GM23248 (cell line): ENCODE data around the gene TRIM22. TPM values are rescaled to one million over a fixed set of nuclear protein-coding genes. Genes with fewer than 3 reads are reported as not detected.

Experiments used
- DNase-seq: peaks from one replicate; pipeline ENCODE4 v3.0.0-alpha.2; 2015
- H2AFZ ChIP-seq: fragments of 200-600 bp; sonication (generic); 2 replicates; pipeline ENCODE4 v1.6.1; 2016; ENCODE audit warnings: antibody characterized with exemption
- H3F3A ChIP-seq: fragments of 200-600 bp; sonication (generic); 2 replicates; pipeline ENCODE4 v1.6.1; 2016; ENCODE audit warnings: mild to moderate bottlenecking, antibody characterized with exemption, mixed run types; ENCODE audit not compliant: insufficient read depth
- H3K27ac ChIP-seq: fragments of 200-600 bp; sonication (generic); 2 replicates; pipeline ENCODE4 v1.5.1; 2016; ENCODE audit warnings: mild to moderate bottlenecking
- H3K27me3 ChIP-seq: fragments of 200-600 bp; sonication (generic); replicated peaks from 2 replicates; pipeline ENCODE4 v1.6.1; 2016; ENCODE audit warnings: mild to moderate bottlenecking; ENCODE audit not compliant: insufficient read depth
- H3K36me3 ChIP-seq: fragments of 200-600 bp; sonication (generic); 2 replicates; pipeline ENCODE4 v1.6.1; 2016; ENCODE audit warnings: low read depth, mild to moderate bottlenecking
- H3K4me1 ChIP-seq: fragments of 200-600 bp; sonication (generic); 2 replicates; pipeline ENCODE4 v1.6.1; 2016; ENCODE audit warnings: mild to moderate bottlenecking; ENCODE audit not compliant: insufficient read depth
- H3K4me2 ChIP-seq: fragments of 200-600 bp; sonication (generic); one replicate; pipeline ENCODE4 v1.6.1; 2016; ENCODE audit warnings: mild to moderate bottlenecking; ENCODE audit not compliant: unreplicated experiment
- H3K4me3 ChIP-seq: fragments of 200-600 bp; sonication (generic); 2 replicates; pipeline ENCODE4 v1.5.1; 2016; ENCODE audit warnings: mild to moderate bottlenecking
- H3K79me2 ChIP-seq: fragments of 200-600 bp; sonication (generic); 2 replicates; pipeline ENCODE4 v1.6.1; 2016; ENCODE audit warnings: mild to moderate bottlenecking; ENCODE audit not compliant: insufficient read depth
- H3K9ac ChIP-seq: fragments of 200-600 bp; sonication (generic); 2 replicates; pipeline ENCODE4 v1.6.1; 2016; ENCODE audit warnings: mild to moderate bottlenecking
- H3K9me2 ChIP-seq: fragments of 200-600 bp; sonication (generic); 2 replicates; pipeline ENCODE4 v1.6.1; 2016; ENCODE audit warnings: mixed run types, mild to moderate bottlenecking, moderate library complexity; ENCODE audit not compliant: insufficient read depth
- H3K9me3 ChIP-seq: fragments of 200-600 bp; sonication (generic); one replicate; pipeline ENCODE4 v1.6.1; 2017; ENCODE audit warnings: low read depth
- H4K20me1 ChIP-seq: fragments of 200-600 bp; sonication (generic); 2 replicates; pipeline ENCODE4 v1.6.0; 2016; ENCODE audit not compliant: insufficient read depth
- EZH2 ChIP-seq: fragments of 200-600 bp; sonication (generic); IDR thresholded peaks from 2 replicates; pipeline ENCODE4 v1.6.1; 2018; ENCODE audit warnings: antibody characterized with exemption, mild to moderate bottlenecking; ENCODE audit not compliant: insufficient read depth, poor library complexity, severe bottlenecking
- EZH2phosphoT487 ChIP-seq: fragments of 200-600 bp; sonication (generic); IDR thresholded peaks from 2 replicates; pipeline ENCODE4 v1.6.1; 2018; ENCODE audit warnings: antibody characterized with exemption, moderate library complexity, mild to moderate bottlenecking, low read depth; ENCODE audit not compliant: insufficient read depth
- WGBS, 2 experiments: methylation state at CpG; one replicate each; pipeline ENCODE4 v1.1.6; 2015 to 2017; ENCODE audit warnings: low lambda C conversion rate in 2 of 2, low coverage in 1 of 2; ENCODE audit errors: missing lambda C conversion rate in 2 of 2; 5-methylcytosine and 5-hydroxymethylcytosine counted together
- in situ Hi-C: fragments of 300-500 bp; cut with MboI; formaldehyde crosslinking; loops from 2 replicates; pipeline ENCODE4 v1.15.0; 2020
- polyA plus RNA-seq: library from polyadenylated mRNA; unstranded; fragments of >200 nt; fragmentation: Nextera tagmentation; extraction: Ambion mirVana; gene quantifications from 2 replicates; pipeline ENCODE4 v1.2.1, GENCODE V29; 2016
- total RNA-seq: library from RNA; depleted of rRNA; stranded (reverse); fragments of >200 nt; shearing (Covaris generic); gene quantifications from 2 replicates; pipeline ENCODE4 v1.2.3, GENCODE V29; 2014

Gene TRIM22
- total and polyA plus RNA-seq, 2 experiments from 2014 or later, result 50.2 to 58.4 TPM

GRCh38 chr11:5736396-5736795 lies 46.8 kb downstream of the TRIM22 start, which contains the start of gene OR56B1:
Gene OR56B1 (plus strand): TSS chr11:5736448. CDS start chr11:5736517, 69 bp downstream.
- no peaks in the 10 kb centered on the region for H3F3A ChIP-seq
- peaks cover 6% of the 10 kb centered on the region; the same call in 1 of the 2 replicates for H3K4me1 ChIP-seq
- H3K9ac ChIP-seq, result no peak within 1 kb of the TSS
- H4K20me1 ChIP-seq, result no peaks in the 10 kb centered on the region
- H3K79me2 ChIP-seq, result no peaks in the 10 kb centered on the region
- no peak within 1 kb of the TSS for H2AFZ ChIP-seq
- no peak for TF ChIP-seq EZH2
- TF ChIP-seq EZH2phosphoT487, result no peak
- H3K9me2 ChIP-seq, result no peaks in the 10 kb centered on the region
- in situ Hi-C loops, result no loop called here
- DNase-seq, result peak; percentile 18
- 50 to 72% methylated on average over 1 of the region's 1 CpG for WGBS, 2 experiments
- no peak within 1 kb of the TSS for H3K4me3 ChIP-seq
- H3K4me2 ChIP-seq, result no peak within 1 kb of the TSS
- no peaks in the 10 kb centered on the region for H3K27me3 ChIP-seq
- no peak within 1 kb of the TSS for H3K27ac ChIP-seq
- H3K9me3 ChIP-seq, result no peaks in the 10 kb centered on the region
- H3K36me3 ChIP-seq, result no peaks in the 10 kb centered on the region

- Histone ChIP-seq H3K9me3 (no peaks in the 10 kb centered on the region), H3K9ac (no peak overlapping the region), H3K27me3 (no peaks in the 10 kb centered on the region), H3K27ac (no peak overlapping the region), H3K4me1 (peaks cover 6% of the 10 kb centered on the region; the same call in 1 of the 2 replicates), H3K79me2 (no peaks in the 10 kb centered on the region), H3K9me2 (no peaks in the 10 kb centered on the region), H2AFZ (no peak overlapping the region), H3K4me2 (no peak overlapping the region), H3K4me3 (no peak overlapping the region), H4K20me1 (no peaks in the 10 kb centered on the region), H3K36me3 (no peaks in the 10 kb centered on the region), H3F3A (no peaks in the 10 kb centered on the region)
- no peak for TF ChIP-seq EZH2
- no peak for TF ChIP-seq EZH2phosphoT487
- in situ Hi-C loops, result no loop called here
- DNase-seq, result peak; percentile 24
These were observed 47.5 kb downstream of the TRIM22 start for GRCh38 chr11:5737091-5737490.

DNA sequence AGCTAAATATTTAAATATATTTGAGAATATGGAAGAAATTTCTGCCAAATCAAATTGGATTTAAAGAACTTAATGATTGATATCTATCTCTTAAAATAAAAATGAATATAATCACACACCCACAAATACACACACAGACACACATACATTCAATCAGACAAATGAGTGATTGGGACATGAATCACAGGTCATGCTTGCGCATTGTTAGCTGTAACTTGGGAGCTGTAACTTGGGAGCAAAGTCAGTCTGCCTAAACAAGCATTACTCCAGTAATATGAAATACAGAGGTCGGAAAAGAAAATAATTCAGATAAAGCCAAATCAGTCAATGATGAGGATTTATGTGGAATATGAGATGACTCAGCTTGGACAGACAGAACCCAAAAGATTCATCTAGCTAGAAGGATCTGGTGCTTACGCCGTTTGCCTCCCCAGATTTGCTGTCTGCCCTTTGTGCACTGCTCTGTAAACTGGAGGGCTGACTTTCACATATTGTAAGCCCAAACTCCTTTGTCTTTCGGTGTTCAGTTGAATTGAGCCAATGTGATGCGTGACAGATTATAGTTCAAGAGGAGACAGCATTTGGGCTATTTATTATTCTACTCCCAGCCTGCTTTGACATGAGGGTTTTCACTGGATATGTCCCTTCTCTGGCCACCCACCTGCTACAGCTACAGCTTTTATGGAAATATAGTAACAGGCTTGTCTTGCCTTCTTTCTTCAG lies 48.2 kb downstream of the TRIM22 start:
- peak; percentile 7 for DNase-seq

GRCh38 chr11:5738431-5738830 lies 48.8 kb downstream of the TRIM22 start:
- no peak overlapping the region for H2AFZ ChIP-seq
- 53 to 60% methylated on average over 1 of the region's 1 CpG for WGBS, 2 experiments

More for the DNA sequence above, 48.2 kb downstream of the TRIM22 start:
- Histone ChIP-seq H3K27me3 (no peaks in the 10 kb centered on the region), H2AFZ (no peak overlapping the region), H3K79me2 (no peaks in the 10 kb centered on the region), H3K27ac (no peak overlapping the region), H3K9me2 (no peaks in the 10 kb centered on the region), H3K9ac (no peak overlapping the region), H3K4me3 (no peak overlapping the region), H3K36me3 (no peaks in the 10 kb centered on the region), H4K20me1 (no peaks in the 10 kb centered on the region), H3K4me1 (peaks cover 6% of the 10 kb centered on the region; the same call in 1 of the 2 replicates), H3K9me3 (no peaks in the 10 kb centered on the region), H3F3A (no peaks in the 10 kb centered on the region), H3K4me2 (no peak overlapping the region)
- 69% methylated on average over 6 of the region's 6 CpGs for WGBS, 2 experiments
- in situ Hi-C loops, result no loop called here
- no peak for TF ChIP-seq EZH2phosphoT487
- TF ChIP-seq EZH2, result no peak

More at GRCh38 chr11:5738431-5738830, 48.8 kb downstream of the TRIM22 start:
- H3K4me1 ChIP-seq, result peaks cover 6% of the 10 kb centered on the region; the same call in 1 of the 2 replicates
- no peak overlapping the region for H3K4me3 ChIP-seq
- in situ Hi-C loops, result no loop called here
- H3K9me2 ChIP-seq, result no peaks in the 10 kb centered on the region
- no peaks in the 10 kb centered on the region for H3K79me2 ChIP-seq
- no peak for DNase-seq
- no peak overlapping the region for H3K9ac ChIP-seq
- no peak overlapping the region for H3K4me2 ChIP-seq
- H3F3A ChIP-seq, result no peaks in the 10 kb centered on the region
- no peaks in the 10 kb centered on the region for H3K27me3 ChIP-seq
- no peaks in the 10 kb centered on the region for H4K20me1 ChIP-seq
- no peak overlapping the region for H3K27ac ChIP-seq
- H3K36me3 ChIP-seq, result no peaks in the 10 kb centered on the region
- no peaks in the 10 kb centered on the region for H3K9me3 ChIP-seq
- TF ChIP-seq EZH2phosphoT487, result no peak
- no peak for TF ChIP-seq EZH2
